Mesenchymal stem cell (in vitro differentiated cells and primary cell): ENCODE measurements around the gene TDP1. TPM values are rescaled to one million over a fixed set of nuclear protein-coding genes. Genes with fewer than 3 reads are reported as not detected.

Experiments used
- DNase-seq: peaks from one replicate; pipeline ENCODE4 v3.0.0-alpha.2; 2013
- H2AFZ ChIP-seq: one replicate; pipeline ENCODE4 v1.6.1; 2013; ENCODE audit warnings: low read depth, mild to moderate bottlenecking, control low read depth, inconsistent platforms, low read length, moderate library complexity
- H2AK5ac ChIP-seq: 2 replicates; pipeline ENCODE4 v1.6.1; 2013; ENCODE audit warnings: low read length, moderate library complexity, mild to moderate bottlenecking, inconsistent platforms; ENCODE audit not compliant: severe bottlenecking
- H2BK120ac ChIP-seq: one replicate; pipeline ENCODE4 v1.6.1; 2013; ENCODE audit warnings: low read depth, mild to moderate bottlenecking, inconsistent platforms, low read length, moderate library complexity
- H2BK12ac ChIP-seq, 2 experiments: one replicate each; pipeline ENCODE4 v1.6.1; 2013; ENCODE audit warnings: inconsistent platforms in 2 of 2, low read length in 2 of 2, mild to moderate bottlenecking in 2 of 2, moderate library complexity in 2 of 2, control low read depth in 1 of 2
- H2BK15ac ChIP-seq: one replicate; pipeline ENCODE4 v1.6.1; 2013; ENCODE audit warnings: mild to moderate bottlenecking, low read depth, inconsistent platforms; ENCODE audit not compliant: poor library complexity, severe bottlenecking
- H2BK5ac ChIP-seq: 2 replicates; pipeline ENCODE4 v1.6.1; 2013; ENCODE audit warnings: low read depth, mild to moderate bottlenecking, low read length, control low read depth, inconsistent platforms; ENCODE audit not compliant: poor library complexity, severe bottlenecking
- H3K14ac ChIP-seq, 2 experiments: one replicate each; pipeline ENCODE4 v1.6.1; 2013; ENCODE audit warnings: inconsistent platforms in 2 of 2, low read length in 2 of 2, control low read depth in 1 of 2, mild to moderate bottlenecking in 1 of 2, moderate library complexity in 1 of 2
- H3K18ac ChIP-seq, 2 experiments: one replicate each; pipeline ENCODE4 v1.6.1; 2013; ENCODE audit warnings: inconsistent platforms in 2 of 2, low read length in 2 of 2, control low read depth in 1 of 2, low read depth in 1 of 2, mild to moderate bottlenecking in 1 of 2
- H3K23ac ChIP-seq, 2 experiments: one replicate each; pipeline ENCODE4 v1.6.1; 2013; ENCODE audit warnings: inconsistent platforms in 2 of 2, low read length in 2 of 2, mild to moderate bottlenecking in 2 of 2, moderate library complexity in 2 of 2, control low read depth in 1 of 2
- H3K27ac ChIP-seq: 2 replicates; pipeline ENCODE4 v1.5.1; 2013; ENCODE audit warnings: mild to moderate bottlenecking, moderate library complexity, low read length, control low read depth, inconsistent platforms; ENCODE audit not compliant: poor library complexity, severe bottlenecking
- H3K27me3 ChIP-seq, 2 experiments: 2 replicates each; pipeline versions ENCODE4 v1.6.1 to v1.7.0; 2013; ENCODE audit warnings: low read length in 2 of 2, mild to moderate bottlenecking in 2 of 2, moderate library complexity in 2 of 2, control low read depth in 1 of 2, inconsistent platforms in 1 of 2; ENCODE audit not compliant: control insufficient read depth in 1 of 2, insufficient read depth in 1 of 2
- H3K36me3 ChIP-seq, 2 experiments: 2 replicates each; pipeline versions ENCODE4 v1.6.1 to v1.7.0; 2013; ENCODE audit warnings: low read length in 2 of 2, control low read depth in 1 of 2, inconsistent platforms in 1 of 2, low read depth in 1 of 2, mild to moderate bottlenecking in 1 of 2; ENCODE audit not compliant: insufficient read depth in 2 of 2, control insufficient read depth in 1 of 2
- H3K4ac ChIP-seq, 2 experiments: one replicate each; pipeline ENCODE4 v1.6.1; 2013; ENCODE audit warnings: inconsistent platforms in 2 of 2, low read length in 2 of 2, mild to moderate bottlenecking in 2 of 2, moderate library complexity in 2 of 2, control low read depth in 1 of 2, low read depth in 1 of 2
- H3K4me1 ChIP-seq: 2 replicates; pipeline ENCODE4 v1.6.1; 2013; ENCODE audit warnings: low read depth, low read length, control low read depth; ENCODE audit not compliant: control insufficient read depth, insufficient read depth
- H3K4me2 ChIP-seq: 2 replicates; pipeline ENCODE4 v1.6.1; 2013; ENCODE audit warnings: low read length, mild to moderate bottlenecking, inconsistent platforms; ENCODE audit not compliant: poor library complexity, severe bottlenecking
- H3K4me3 ChIP-seq, 2 experiments: 2 replicates each; pipeline versions ENCODE4 v1.5.1 to v1.7.0; 2013; ENCODE audit warnings: low read length in 2 of 2, mild to moderate bottlenecking in 2 of 2, control low read depth in 1 of 2, low read depth in 1 of 2; ENCODE audit not compliant: insufficient read depth in 1 of 2
- H3K79me1 ChIP-seq: replicated peaks from 2 replicates; pipeline ENCODE4 v1.6.1; 2013; ENCODE audit warnings: mild to moderate bottlenecking, control low read depth, low read length, inconsistent platforms; ENCODE audit not compliant: poor library complexity, severe bottlenecking
- H3K9ac ChIP-seq: 2 replicates; pipeline ENCODE4 v1.7.0; 2013; ENCODE audit warnings: mild to moderate bottlenecking, low read length, moderate library complexity
- H3K9me3 ChIP-seq: 2 replicates; pipeline ENCODE4 v1.7.0; 2013; ENCODE audit warnings: mild to moderate bottlenecking, low read length; ENCODE audit not compliant: control insufficient read depth
- H4K8ac ChIP-seq: one replicate; pipeline ENCODE4 v1.6.1; 2013; ENCODE audit warnings: inconsistent platforms, mild to moderate bottlenecking, low read length, moderate library complexity
- H4K91ac ChIP-seq: one replicate; pipeline ENCODE4 v1.6.1; 2013; ENCODE audit warnings: mild to moderate bottlenecking, low read length, inconsistent platforms
- WGBS: methylation state at CpG from one replicate; pipeline ENCODE4 v1.1.7; 2013; ENCODE audit warnings: mixed read lengths; 5-methylcytosine and 5-hydroxymethylcytosine counted together
- polyA plus RNA-seq, 2 experiments: library from polyadenylated mRNA; stranded (reverse); fragments of 200-250 nt; gene quantifications; one replicate each; pipeline ENCODE4 v1.2.3, GENCODE V29; 2013

TDP1 gene
- polyA plus RNA-seq (2013, experiment 1 of 2) = 8.2 TPM
- 8.1 TPM for polyA plus RNA-seq (2013, experiment 2 of 2)

DNA sequence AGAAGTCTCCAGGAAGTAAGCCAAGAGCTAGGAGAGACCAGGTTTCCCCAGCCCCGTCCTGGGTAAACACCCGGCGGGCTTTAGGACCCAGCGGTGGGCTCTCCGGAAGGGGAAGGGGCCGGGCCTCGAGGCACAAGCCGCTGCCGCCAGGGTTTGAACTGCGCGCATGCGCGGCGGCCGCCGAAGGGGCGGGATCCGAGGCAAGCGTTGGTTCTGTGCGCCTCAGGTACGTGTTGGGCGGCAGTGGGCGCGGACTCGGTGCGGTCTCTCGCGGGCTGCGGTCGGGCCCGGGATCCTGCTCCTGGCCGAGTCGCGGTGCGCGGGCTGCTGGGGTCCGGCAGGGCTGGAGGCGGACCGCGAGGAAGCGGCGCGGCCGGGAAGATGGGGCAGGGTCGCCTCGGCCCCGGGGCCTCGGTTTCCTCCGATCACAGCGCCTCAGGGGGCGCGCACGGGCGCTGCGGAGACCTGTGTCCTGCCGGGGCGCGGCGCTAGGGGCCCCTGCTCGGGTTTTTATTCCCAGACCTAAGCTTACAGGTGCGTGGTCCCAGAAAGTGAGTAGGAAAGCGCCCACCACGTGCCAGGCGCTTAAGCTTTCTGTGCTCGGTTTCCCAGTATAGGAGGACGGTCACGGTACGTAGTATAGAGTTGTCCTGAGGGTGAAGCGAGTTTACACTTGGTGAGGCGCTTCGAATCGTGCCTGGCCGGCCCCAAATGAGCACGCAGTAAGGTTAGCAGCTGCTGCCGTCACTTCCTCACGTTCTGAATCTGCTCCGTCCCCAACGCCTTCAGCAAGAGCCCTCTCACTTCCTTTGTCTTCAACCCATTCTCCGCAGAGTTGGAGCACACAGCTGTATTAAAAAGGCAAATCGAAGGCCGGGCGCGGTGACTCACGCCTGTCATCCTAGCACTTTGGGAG is at the start of gene TDP1:
TSS of gene TDP1 (plus strand) at position 183 of the 916 bp plus-strand sequence. CDS start 7,188 bp downstream, outside the sequence.
- H3K14ac ChIP-seq = peak within 1 kb of the TSS in 1 of 2 experiments; percentile 56
- H3K27me3 ChIP-seq = no peaks in the 10 kb centered on the region
- H3K23ac ChIP-seq = peak within 1 kb of the TSS in 1 of 2 experiments; percentile 70
- H3K4me1 ChIP-seq = peaks cover 11% of the 10 kb centered on the region
- H2BK5ac ChIP-seq = peak within 1 kb of the TSS; percentile 92
- H2BK12ac ChIP-seq = no peak within 1 kb of the TSS
- peak within 1 kb of the TSS in 1 of 2 experiments; percentile 64 for H3K4ac ChIP-seq
- DNase-seq = peak; percentile 96
- peak within 1 kb of the TSS; percentile 86 to 96 for H3K4me3 ChIP-seq
- peak within 1 kb of the TSS; percentile 72 for H4K8ac ChIP-seq
- under 1% methylated on average over 81 of the region's 84 CpGs for WGBS
- H3K9me3 ChIP-seq = no peaks in the 10 kb centered on the region
- no peak within 1 kb of the TSS for H2AK5ac ChIP-seq
- no peak within 1 kb of the TSS for H2BK15ac ChIP-seq
- H2AFZ ChIP-seq = peak within 1 kb of the TSS; percentile 97
- H3K18ac ChIP-seq = peak within 1 kb of the TSS; percentile 87 to 91
- peak within 1 kb of the TSS; percentile 94 for H3K4me2 ChIP-seq
- peak within 1 kb of the TSS; percentile 89 for H3K9ac ChIP-seq
- peaks cover 24% of the 10 kb centered on the region for H3K79me1 ChIP-seq
- peaks cover 8 to 19% of the 10 kb centered on the region in 2 experiments for H3K36me3 ChIP-seq
- H3K27ac ChIP-seq = peak within 1 kb of the TSS; percentile 91
- no peak within 1 kb of the TSS for H4K91ac ChIP-seq
- H2BK120ac ChIP-seq = no peak within 1 kb of the TSS

DNA sequence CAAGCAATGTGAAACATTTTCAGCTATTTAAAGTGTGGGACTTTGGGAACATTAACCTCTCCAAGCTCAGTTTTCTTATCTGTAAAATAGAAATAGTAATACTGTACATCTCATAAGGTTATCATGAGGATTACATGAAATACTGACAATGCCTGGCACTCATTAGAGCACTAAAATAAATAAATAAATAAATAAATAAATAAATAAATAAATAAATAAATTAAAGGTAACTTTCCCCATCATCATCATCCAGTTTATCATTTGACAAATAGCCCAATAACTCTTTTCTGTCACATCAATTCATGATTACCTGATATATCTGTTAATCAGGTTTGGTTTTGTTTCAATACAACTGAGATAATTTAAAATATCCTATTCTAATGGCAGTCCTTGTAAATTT is 49.7 kb upstream of the TDP1 start:
- Histone ChIP-seq H2BK12ac (no peak overlapping the region), H2BK120ac (no peak overlapping the region), H3K4ac (no peak overlapping the region), H3K27ac (no peak overlapping the region), H3K36me3 (no peaks in the 10 kb centered on the region), H2BK15ac (no peak overlapping the region), H3K4me1 (peaks cover 2% of the 10 kb centered on the region), H2AK5ac (no peak overlapping the region), H3K9ac (no peak overlapping the region), H3K14ac (no peak overlapping the region), H3K18ac (no peak overlapping the region), H4K91ac (no peak overlapping the region), H3K27me3 (no peaks in the 10 kb centered on the region), H3K23ac (no peak overlapping the region), H2AFZ (no peak overlapping the region), H3K4me2 (no peak overlapping the region), H3K4me3 (no peak overlapping the region), H3K79me1 (no peaks in the 10 kb centered on the region), H2BK5ac (no peak overlapping the region), H4K8ac (no peak overlapping the region), H3K9me3 (no peaks in the 10 kb centered on the region)
- DNase-seq = no peak

GRCh38 chr14:89907655-89908054 is 48.1 kb upstream of the TDP1 start:
- Histone ChIP-seq H3K4me3 (no peak overlapping the region), H3K9ac (no peak overlapping the region), H3K23ac (no peak overlapping the region), H2BK120ac (no peak overlapping the region), H3K18ac (no peak overlapping the region), H3K4me2 (no peak overlapping the region), H3K79me1 (no peaks in the 10 kb centered on the region), H2AFZ (no peak overlapping the region), H2BK12ac (no peak overlapping the region), H3K4ac (no peak overlapping the region), H3K9me3 (no peaks in the 10 kb centered on the region), H3K27ac (no peak overlapping the region), H4K91ac (no peak overlapping the region), H3K27me3 (no peaks in the 10 kb centered on the region), H2BK15ac (no peak overlapping the region), H3K4me1 (peaks cover 7% of the 10 kb centered on the region), H3K36me3 (no peaks in the 10 kb centered on the region), H2BK5ac (no peak overlapping the region), H3K14ac (no peak overlapping the region), H2AK5ac (no peak overlapping the region), H4K8ac (no peak overlapping the region)
- DNase-seq = no peak
- WGBS = 80% methylated on average over 3 of the region's 4 CpGs

- H4K8ac ChIP-seq = no peak overlapping the region
- no peak overlapping the region for H3K9ac ChIP-seq
- no peak for DNase-seq
- H3K4me1 ChIP-seq = peaks cover 10% of the 10 kb centered on the region
- no peak overlapping the region for H2BK120ac ChIP-seq
- no peak overlapping the region for H2AFZ ChIP-seq
- no peak overlapping the region for H3K27ac ChIP-seq
- H3K23ac ChIP-seq = no peak overlapping the region
- no peaks in the 10 kb centered on the region for H3K27me3 ChIP-seq
- no peak overlapping the region for H2BK5ac ChIP-seq
- no peak overlapping the region for H3K14ac ChIP-seq
- H3K4ac ChIP-seq = no peak overlapping the region
- no peak overlapping the region for H3K4me3 ChIP-seq
- H2AK5ac ChIP-seq = no peak overlapping the region
- no peaks in the 10 kb centered on the region for H3K36me3 ChIP-seq
- H3K9me3 ChIP-seq = no peaks in the 10 kb centered on the region
- H4K91ac ChIP-seq = no peak overlapping the region
- H2BK15ac ChIP-seq = no peak overlapping the region
- H3K4me2 ChIP-seq = no peak overlapping the region
- no peaks in the 10 kb centered on the region for H3K79me1 ChIP-seq
- H2BK12ac ChIP-seq = no peak overlapping the region
- 89% methylated on average over 9 of the region's 9 CpGs for WGBS
- no peak overlapping the region for H3K18ac ChIP-seq
Measured at GRCh38 chr14:89908712-89909450, 46.8 kb upstream of the TDP1 start.
